ENCODE data around the gene DHX40. TPM values are rescaled to one million over a fixed set of nuclear protein-coding genes. Genes with fewer than 3 reads are reported as not detected.

Gene DHX40
- total and polyA plus RNA-seq, 2 donors (not counting 1 experiment from before 2014, with no cell fraction given), result 41.9 to 58.6 TPM

DNA sequence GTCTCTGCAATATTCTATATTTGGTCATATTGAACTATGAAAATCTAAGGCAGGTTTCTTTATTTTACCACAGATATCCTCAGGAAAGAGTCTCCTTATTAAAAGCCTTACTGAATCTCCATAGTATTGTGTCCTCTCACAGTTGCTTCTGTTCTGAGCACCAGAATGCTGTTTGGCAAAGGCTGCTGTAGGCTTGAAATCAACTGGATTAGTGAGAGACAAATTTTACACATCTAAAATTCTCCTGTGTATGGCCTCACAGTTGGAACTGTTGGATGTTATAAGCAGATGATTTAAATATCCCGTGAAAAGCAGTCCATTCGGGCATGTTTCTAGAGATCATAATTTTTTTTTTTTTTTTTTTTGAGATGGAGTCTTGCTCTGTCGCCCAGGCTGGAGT is 63.8 kb downstream of the DHX40 start:
- no peaks in the 10 kb centered on the region for H3K36me3 ChIP-seq (ENCODE audit: control insufficient read depth, insufficient read depth, low read length)
- no peaks in the 10 kb centered on the region for H3K9me3 ChIP-seq (ENCODE audit: control insufficient read depth, insufficient read depth, low read depth, low read length)
- TF ChIP-seq EZH2 (IDR thresholded peaks at IDR 0.05; ENCODE audit: low read length, missing control alignments), result no peak
- TF ChIP-seq, protein P1, sequence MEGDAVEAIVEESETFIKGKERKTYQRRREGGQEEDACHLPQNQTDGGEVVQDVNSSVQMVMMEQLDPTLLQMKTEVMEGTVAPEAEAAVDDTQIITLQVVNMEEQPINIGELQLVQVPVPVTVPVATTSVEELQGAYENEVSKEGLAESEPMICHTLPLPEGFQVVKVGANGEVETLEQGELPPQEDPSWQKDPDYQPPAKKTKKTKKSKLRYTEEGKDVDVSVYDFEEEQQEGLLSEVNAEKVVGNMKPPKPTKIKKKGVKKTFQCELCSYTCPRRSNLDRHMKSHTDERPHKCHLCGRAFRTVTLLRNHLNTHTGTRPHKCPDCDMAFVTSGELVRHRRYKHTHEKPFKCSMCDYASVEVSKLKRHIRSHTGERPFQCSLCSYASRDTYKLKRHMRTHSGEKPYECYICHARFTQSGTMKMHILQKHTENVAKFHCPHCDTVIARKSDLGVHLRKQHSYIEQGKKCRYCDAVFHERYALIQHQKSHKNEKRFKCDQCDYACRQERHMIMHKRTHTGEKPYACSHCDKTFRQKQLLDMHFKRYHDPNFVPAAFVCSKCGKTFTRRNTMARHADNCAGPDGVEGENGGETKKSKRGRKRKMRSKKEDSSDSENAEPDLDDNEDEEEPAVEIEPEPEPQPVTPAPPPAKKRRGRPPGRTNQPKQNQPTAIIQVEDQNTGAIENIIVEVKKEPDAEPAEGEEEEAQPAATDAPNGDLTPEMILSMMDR (conservative IDR thresholded peaks at IDR 0.05 in 1 of 2, IDR thresholded peaks at IDR 0.05 in 1 of 2; ENCODE audit: low read depth in 1 of 2, low read length in 2 of 2), result no peak
- H3K4me3 ChIP-seq (replicated peaks in 1 of 4; ENCODE audit: control extremely low read depth in 1 of 4, insufficient read depth in 1 of 4, low read depth in 3 of 4, low read length in 4 of 4), result no peak overlapping the region
- no peak overlapping the region for H3K4me2 ChIP-seq (ENCODE audit: extremely low read depth, insufficient read depth, low read length)
- H3K27me3 ChIP-seq (ENCODE audit: control insufficient read depth, insufficient read depth, low read length), result no peaks in the 10 kb centered on the region
- no peak overlapping the region for H3K9ac ChIP-seq (ENCODE audit: insufficient read depth, low read length)
- no peak overlapping the region for H3K27ac ChIP-seq (ENCODE audit: insufficient read depth, low read length)
- H3K4me1 ChIP-seq (ENCODE audit: control insufficient read depth, extremely low read depth, insufficient read depth, low read length), result peaks cover 3% of the 10 kb centered on the region
- no peak for DNase-seq (ENCODE audit: low read depth in 2 of 2)
- peaks cover 98% of the 10 kb centered on the region for H3K79me2 ChIP-seq (ENCODE audit: control insufficient read depth, insufficient read depth, low read length)
- no peak overlapping the region for H2AFZ ChIP-seq (ENCODE audit: low read length)
- H4K20me1 ChIP-seq (ENCODE audit: control insufficient read depth, extremely low read depth, insufficient read depth, low read length), result peaks cover 27% of the 10 kb centered on the region

DNA sequence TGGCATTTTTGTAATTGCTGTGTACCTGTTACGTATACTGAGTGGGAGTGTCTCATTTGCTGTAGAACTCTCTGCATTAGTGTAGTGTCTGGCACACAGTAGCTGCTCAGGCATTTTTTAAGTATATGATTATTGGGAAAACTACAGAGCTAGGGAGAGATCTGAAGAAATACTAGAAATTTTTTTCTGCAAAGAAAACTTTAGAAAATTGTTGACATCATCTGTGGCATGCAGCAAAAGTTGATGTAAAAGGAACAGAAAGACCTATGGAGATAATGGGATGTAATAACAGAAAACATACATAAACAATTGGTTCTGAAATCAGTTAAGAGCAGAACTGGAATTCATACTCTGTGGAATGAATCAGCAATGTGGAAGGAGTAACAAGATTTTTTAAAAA is 65.9 kb downstream of the DHX40 start:
- H3K27ac ChIP-seq (ENCODE audit: insufficient read depth, low read length), result no peak overlapping the region

DNA sequence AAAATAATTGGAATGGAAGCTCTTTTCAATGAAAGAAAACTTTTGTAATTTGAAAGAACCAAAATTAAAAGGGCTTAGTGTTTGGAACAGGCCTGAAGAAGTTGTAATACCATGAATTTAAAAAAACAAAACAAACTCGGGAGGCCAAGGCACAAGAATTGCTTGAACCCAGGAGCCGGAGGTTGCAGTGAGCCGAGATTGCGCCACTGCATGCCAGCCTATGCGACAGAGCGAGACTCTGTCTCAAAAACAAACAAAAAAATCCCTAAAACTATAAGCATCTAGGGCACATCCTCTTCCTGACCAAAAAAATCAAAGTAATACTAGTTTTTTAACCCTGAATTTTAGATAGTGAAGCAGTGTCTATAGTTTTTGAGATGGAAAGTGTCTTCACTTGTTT is 67.0 kb downstream of the DHX40 start:
- Histone ChIP-seq H4K20me1 (ENCODE audit: control insufficient read depth, extremely low read depth, insufficient read depth, low read length) (peaks cover 16% of the 10 kb centered on the region), H3K36me3 (ENCODE audit: control insufficient read depth, insufficient read depth, low read length) (no peaks in the 10 kb centered on the region), H3K27me3 (ENCODE audit: control insufficient read depth, insufficient read depth, low read length) (no peaks in the 10 kb centered on the region), H3K4me1 (ENCODE audit: control insufficient read depth, extremely low read depth, insufficient read depth, low read length) (peaks cover 3% of the 10 kb centered on the region), H3K27ac (ENCODE audit: insufficient read depth, low read length) (no peak overlapping the region), H3K9me3 (ENCODE audit: control insufficient read depth, insufficient read depth, low read depth, low read length) (no peaks in the 10 kb centered on the region), H3K79me2 (ENCODE audit: control insufficient read depth, insufficient read depth, low read length) (peaks cover 94% of the 10 kb centered on the region), H3K4me3 (replicated peaks in 1 of 4; ENCODE audit: control extremely low read depth in 1 of 4, insufficient read depth in 1 of 4, low read depth in 3 of 4, low read length in 4 of 4) (no peak overlapping the region), H3K9ac (ENCODE audit: insufficient read depth, low read length) (no peak overlapping the region), H2AFZ (ENCODE audit: low read length) (no peak overlapping the region), H3K4me2 (ENCODE audit: extremely low read depth, insufficient read depth, low read length) (no peak overlapping the region)
- no peak for TF ChIP-seq EZH2 (IDR thresholded peaks at IDR 0.05; ENCODE audit: low read length, missing control alignments)
- TF ChIP-seq, protein P1 (conservative IDR thresholded peaks at IDR 0.05 in 1 of 2, IDR thresholded peaks at IDR 0.05 in 1 of 2; ENCODE audit: low read depth in 1 of 2, low read length in 2 of 2), result no peak
- DNase-seq (ENCODE audit: low read depth in 2 of 2), result no peak

More for the DNA sequence above, 65.9 kb downstream of the DHX40 start:
- no peak for TF ChIP-seq EZH2 (IDR thresholded peaks at IDR 0.05; ENCODE audit: low read length, missing control alignments)
- H4K20me1 ChIP-seq (ENCODE audit: control insufficient read depth, extremely low read depth, insufficient read depth, low read length), result peaks cover 21% of the 10 kb centered on the region
- H3K4me2 ChIP-seq (ENCODE audit: extremely low read depth, insufficient read depth, low read length), result no peak overlapping the region
- no peak overlapping the region for H2AFZ ChIP-seq (ENCODE audit: low read length)
- no peak for DNase-seq (ENCODE audit: low read depth in 2 of 2)
- peaks cover 3% of the 10 kb centered on the region for H3K4me1 ChIP-seq (ENCODE audit: control insufficient read depth, extremely low read depth, insufficient read depth, low read length)
- no peaks in the 10 kb centered on the region for H3K36me3 ChIP-seq (ENCODE audit: control insufficient read depth, insufficient read depth, low read length)
- no peaks in the 10 kb centered on the region for H3K27me3 ChIP-seq (ENCODE audit: control insufficient read depth, insufficient read depth, low read length)
- no peak overlapping the region for H3K9ac ChIP-seq (ENCODE audit: insufficient read depth, low read length)
- H3K9me3 ChIP-seq (ENCODE audit: control insufficient read depth, insufficient read depth, low read depth, low read length), result no peaks in the 10 kb centered on the region
- H3K79me2 ChIP-seq (ENCODE audit: control insufficient read depth, insufficient read depth, low read length), result peaks cover 98% of the 10 kb centered on the region
- no peak overlapping the region for H3K4me3 ChIP-seq (replicated peaks in 1 of 4; ENCODE audit: control extremely low read depth in 1 of 4, insufficient read depth in 1 of 4, low read depth in 3 of 4, low read length in 4 of 4)
